ENCODE measurements around the gene TNNT2. TPM values are rescaled to one million over a fixed set of nuclear protein-coding genes. Genes with fewer than 3 reads are reported as not detected.

Gene TNNT2
- total RNA-seq, 6 experiments from 2014 or later: 0.18 to 1.1 (median 0.24) TPM; not detected in 3

DNA sequence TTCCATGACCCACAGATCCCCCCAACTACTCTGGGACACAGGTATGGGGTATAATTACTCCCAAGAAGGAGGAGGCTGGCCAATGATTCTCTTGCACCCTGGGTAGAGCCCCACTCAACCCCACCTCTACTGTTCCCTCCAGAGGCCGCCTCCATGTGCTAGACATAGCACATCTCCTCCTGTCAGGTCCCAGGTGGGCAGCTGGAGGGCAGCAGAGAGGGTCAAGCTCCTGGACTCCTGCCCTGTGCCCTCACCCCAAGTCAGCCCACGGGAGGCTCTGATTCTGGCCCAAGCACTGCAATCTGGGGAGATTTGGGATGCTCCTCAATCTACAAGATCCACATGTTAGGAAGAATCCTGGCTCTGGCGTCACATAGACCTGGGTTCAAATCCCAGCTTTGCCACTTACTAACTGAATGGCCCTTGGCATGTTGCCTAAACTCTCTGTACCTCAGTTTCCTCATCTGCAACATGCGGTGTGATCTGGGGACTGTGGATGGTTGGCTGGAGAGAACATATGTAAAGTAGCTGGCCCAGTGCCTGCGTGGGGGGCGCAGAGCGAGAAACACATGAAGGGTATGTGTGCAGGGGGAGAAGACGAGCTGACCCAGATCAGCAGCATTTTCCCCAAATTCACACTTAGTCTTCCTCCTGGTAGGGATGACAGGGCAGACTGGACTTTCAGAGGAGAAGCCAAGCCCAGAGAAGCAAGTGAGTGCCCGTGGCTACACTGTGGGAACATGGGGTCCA is 23.2 kb downstream of the TNNT2 start:
- 85% methylated on average over 7 of the region's 9 CpGs for WGBS (ENCODE audit: insufficient coverage, low coverage, low lambda C conversion rate, missing lambda C conversion rate)
- Histone ChIP-seq H3K4me1 (no peaks in the 10 kb centered on the region), H3K27ac (no peak overlapping the region), H3K4me3 (no peak overlapping the region), H3K9me3 (no peaks in the 10 kb centered on the region), H3K27me3 (no peaks in the 10 kb centered on the region), H3K36me3 (no peaks in the 10 kb centered on the region)
- no peak for TF ChIP-seq POLR2A (IDR thresholded peaks at IDR 0.05)
- TF ChIP-seq, protein P1, sequence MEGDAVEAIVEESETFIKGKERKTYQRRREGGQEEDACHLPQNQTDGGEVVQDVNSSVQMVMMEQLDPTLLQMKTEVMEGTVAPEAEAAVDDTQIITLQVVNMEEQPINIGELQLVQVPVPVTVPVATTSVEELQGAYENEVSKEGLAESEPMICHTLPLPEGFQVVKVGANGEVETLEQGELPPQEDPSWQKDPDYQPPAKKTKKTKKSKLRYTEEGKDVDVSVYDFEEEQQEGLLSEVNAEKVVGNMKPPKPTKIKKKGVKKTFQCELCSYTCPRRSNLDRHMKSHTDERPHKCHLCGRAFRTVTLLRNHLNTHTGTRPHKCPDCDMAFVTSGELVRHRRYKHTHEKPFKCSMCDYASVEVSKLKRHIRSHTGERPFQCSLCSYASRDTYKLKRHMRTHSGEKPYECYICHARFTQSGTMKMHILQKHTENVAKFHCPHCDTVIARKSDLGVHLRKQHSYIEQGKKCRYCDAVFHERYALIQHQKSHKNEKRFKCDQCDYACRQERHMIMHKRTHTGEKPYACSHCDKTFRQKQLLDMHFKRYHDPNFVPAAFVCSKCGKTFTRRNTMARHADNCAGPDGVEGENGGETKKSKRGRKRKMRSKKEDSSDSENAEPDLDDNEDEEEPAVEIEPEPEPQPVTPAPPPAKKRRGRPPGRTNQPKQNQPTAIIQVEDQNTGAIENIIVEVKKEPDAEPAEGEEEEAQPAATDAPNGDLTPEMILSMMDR (IDR thresholded peaks at IDR 0.05): no peak
- intact Hi-C loops (cut with DNase I): no loop called here
- DNase-seq (peak in 2 of 3 donors; percentile 7 to 22), ATAC-seq (no peak)

DNA sequence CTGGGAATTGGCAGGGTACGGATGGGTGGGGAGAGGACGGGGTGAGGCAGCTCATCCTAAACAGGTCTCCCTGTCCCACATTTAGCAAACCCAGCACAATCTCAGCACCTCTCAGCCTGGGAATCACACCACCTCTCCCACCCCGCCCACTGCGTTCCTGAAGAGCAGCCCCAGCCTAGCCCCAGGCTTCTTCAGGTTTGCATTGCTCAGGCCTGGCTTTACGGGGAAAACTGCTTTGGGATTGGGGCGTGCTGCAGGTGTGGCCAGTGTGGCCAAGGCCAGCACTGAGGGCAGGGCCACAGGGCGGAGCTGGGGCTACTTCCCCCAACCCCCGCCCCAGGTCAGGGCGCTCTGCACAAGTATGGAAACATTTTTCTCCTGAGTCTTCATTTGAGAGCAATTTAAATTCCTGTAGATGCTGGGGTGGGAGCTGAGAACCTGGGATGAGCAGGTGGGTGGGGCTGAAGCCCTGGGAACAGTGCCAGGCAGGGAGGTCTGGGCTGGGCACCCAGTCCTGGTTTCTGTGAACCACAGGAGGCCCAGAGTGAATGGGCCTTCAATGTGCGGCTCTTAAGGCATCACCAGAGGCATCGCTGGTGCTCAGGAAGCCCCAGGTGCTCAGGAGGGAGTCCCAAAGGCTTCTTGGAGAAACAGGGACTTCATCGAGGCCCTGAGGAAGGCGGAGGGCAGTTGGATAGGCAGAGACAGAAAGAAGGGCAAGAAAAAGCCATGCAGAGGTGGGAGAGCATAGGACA is 24.1 kb downstream of the TNNT2 start:
- intact Hi-C loops (cut with DNase I): no loop called here
- no peaks in the 10 kb centered on the region for H3K4me1 ChIP-seq
- ATAC-seq (no peak), DNase-seq (peak in 2 of 3 donors; percentile 2 to 23)
- H3K27me3 ChIP-seq: no peaks in the 10 kb centered on the region
- no peak overlapping the region for H3K4me3 ChIP-seq
- 79% methylated on average over 11 of the region's 13 CpGs for WGBS (ENCODE audit: insufficient coverage, low coverage, low lambda C conversion rate, missing lambda C conversion rate)
- no peaks in the 10 kb centered on the region for H3K36me3 ChIP-seq
- H3K27ac ChIP-seq: no peak overlapping the region
- H3K9me3 ChIP-seq: no peaks in the 10 kb centered on the region
- TF ChIP-seq, protein P1 (IDR thresholded peaks at IDR 0.05): no peak
- no peak for TF ChIP-seq POLR2A (IDR thresholded peaks at IDR 0.05)

DNA sequence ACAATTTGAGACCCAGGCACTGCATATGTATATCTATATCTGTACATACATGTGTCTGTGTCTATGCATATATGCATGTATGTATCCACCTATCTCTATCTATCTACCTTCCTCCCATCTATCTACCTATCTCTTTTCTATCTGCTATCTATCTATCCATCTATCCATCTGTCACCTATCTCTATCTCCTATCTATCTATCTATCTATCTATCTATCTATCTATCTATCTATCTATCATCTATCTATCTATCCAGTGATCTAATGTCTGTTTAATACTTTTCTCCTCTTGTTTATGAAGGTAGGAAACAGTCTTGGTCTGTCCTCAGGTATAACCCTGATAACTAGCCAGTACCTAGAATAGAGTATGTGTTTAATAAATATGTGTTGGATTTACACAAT is 25.9 kb downstream of the TNNT2 start:
- Histone ChIP-seq H3K27me3 (no peaks in the 10 kb centered on the region), H3K4me3 (no peak overlapping the region), H3K27ac (no peak overlapping the region), H3K4me1 (no peaks in the 10 kb centered on the region), H3K36me3 (no peaks in the 10 kb centered on the region), H3K9me3 (no peaks in the 10 kb centered on the region)
- ATAC-seq (no peak), DNase-seq (no peak)
- TF ChIP-seq POLR2A (IDR thresholded peaks at IDR 0.05): no peak
- TF ChIP-seq, protein P1 (IDR thresholded peaks at IDR 0.05): no peak
- intact Hi-C loops (cut with DNase I): no loop called here

DNA sequence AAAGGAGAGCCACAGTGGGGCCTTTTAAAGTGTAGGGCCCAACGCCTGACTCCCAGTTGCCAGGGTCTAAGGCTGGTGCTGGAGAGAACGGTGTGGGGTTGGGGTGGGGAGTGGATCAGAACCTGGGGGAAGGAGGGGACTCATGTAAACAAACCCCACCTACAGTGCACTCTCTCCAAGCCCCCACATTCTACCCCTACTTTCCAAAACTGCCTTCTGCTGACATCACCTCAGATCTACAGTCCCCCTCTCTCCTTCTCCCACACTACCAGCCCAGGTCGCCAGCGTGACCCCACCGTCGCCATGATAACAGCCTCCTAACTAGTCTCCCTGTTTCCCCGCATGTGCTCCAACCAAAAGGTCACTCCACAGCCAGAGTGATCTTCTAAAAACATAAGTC is 26.6 kb downstream of the TNNT2 start:
- intact Hi-C loops (cut with DNase I): no loop called here
- Histone ChIP-seq H3K27ac (no peak overlapping the region), H3K4me1 (no peaks in the 10 kb centered on the region), H3K4me3 (no peak overlapping the region), H3K9me3 (no peaks in the 10 kb centered on the region), H3K27me3 (no peaks in the 10 kb centered on the region), H3K36me3 (no peaks in the 10 kb centered on the region)
- TF ChIP-seq, protein P1 (IDR thresholded peaks at IDR 0.05): no peak
- TF ChIP-seq POLR2A (IDR thresholded peaks at IDR 0.05): no peak
- DNase-seq (peak in 1 of 3 donors; percentile 21), ATAC-seq (no peak)
- whole genome bisulfite sequencing (ENCODE audit: insufficient coverage, low coverage, low lambda C conversion rate, missing lambda C conversion rate): 20% methylated on average over 1 of the region's 7 CpGs
